GM19328 (cell line): ENCODE measurements around the gene PRRC1.
A peak's percentile ranks its signal among the peaks of the same experiment; 100 is the strongest.
"Not testable (repeated sequence)": the region's sequence is repeated elsewhere in the genome, so short reads cannot be mapped to it uniquely, and the experiment has no call there.

ENCODE experiments used
- ATAC-seq: cut with Tn5 transposase; IDR thresholded peaks from one replicate; pipeline ENCODE4 v1.9.1; 2021; ENCODE audit warnings: mild to moderate bottlenecking, moderate library complexity; ENCODE audit not compliant: unreplicated experiment

PRRC1 gene

GRCh38 chr5:127540553-127540952 lies 23.1 kb downstream of the PRRC1 start:
- ATAC-seq: not testable (repeated sequence)

GRCh38 chr5:127545249-127545648 lies 27.8 kb downstream of the PRRC1 start:
- ATAC-seq: not testable (repeated sequence)

GRCh38 chr5:127549551-127549950 lies 32.1 kb downstream of the PRRC1 start:
- no peak for ATAC-seq

GRCh38 chr5:127550652-127551409 lies 33.4 kb downstream of the PRRC1 start:
- ATAC-seq: no peak

GRCh38 chr5:127551410-127552041 lies 34.1 kb downstream of the PRRC1 start:
- ATAC-seq: no peak

- no peak for ATAC-seq
These were observed 38.4 kb downstream of the PRRC1 start for GRCh38 chr5:127555826-127556225.

GRCh38 chr5:127556609-127557334 lies 39.3 kb downstream of the PRRC1 start:
- ATAC-seq: no peak

- no peak for ATAC-seq
These were observed 40.8 kb downstream of the PRRC1 start for GRCh38 chr5:127558273-127558672.

GRCh38 chr5:127561254-127561653 lies 43.8 kb downstream of the PRRC1 start:
- no peak for ATAC-seq

GRCh38 chr5:127562252-127562651 lies 44.8 kb downstream of the PRRC1 start:
- no peak for ATAC-seq

GRCh38 chr5:127563136-127563535 lies 45.7 kb downstream of the PRRC1 start:
- no peak for ATAC-seq

- peak; percentile 45 for ATAC-seq
These were observed 46.7 kb downstream of the PRRC1 start for GRCh38 chr5:127564002-127564769.

- no peak for ATAC-seq
These were observed 48.3 kb downstream of the PRRC1 start for GRCh38 chr5:127565586-127566270.

- peak; percentile 57 for ATAC-seq
These were observed 49.8 kb downstream of the PRRC1 start for GRCh38 chr5:127567026-127567768.

- no peak for ATAC-seq
These were observed 50.7 kb downstream of the PRRC1 start for GRCh38 chr5:127568166-127568565.

GRCh38 chr5:127569471-127569870 lies 52.0 kb downstream of the PRRC1 start:
- ATAC-seq: not testable (repeated sequence)

- ATAC-seq: peak; percentile 56
These were observed 54.1 kb downstream of the PRRC1 start for GRCh38 chr5:127571314-127572131.

- no peak for ATAC-seq
These were observed 55.5 kb downstream of the PRRC1 start for GRCh38 chr5:127572930-127573329.
